HG03520 (cell line): ENCODE measurements around the gene FAM98C.

ENCODE experiments used
- ATAC-seq: cut with Tn5 transposase; IDR thresholded peaks from one replicate; pipeline ENCODE4 v1.9.1; 2021; ENCODE audit warnings: mild to moderate bottlenecking, moderate library complexity; ENCODE audit not compliant: unreplicated experiment

The FAM98C gene

DNA sequence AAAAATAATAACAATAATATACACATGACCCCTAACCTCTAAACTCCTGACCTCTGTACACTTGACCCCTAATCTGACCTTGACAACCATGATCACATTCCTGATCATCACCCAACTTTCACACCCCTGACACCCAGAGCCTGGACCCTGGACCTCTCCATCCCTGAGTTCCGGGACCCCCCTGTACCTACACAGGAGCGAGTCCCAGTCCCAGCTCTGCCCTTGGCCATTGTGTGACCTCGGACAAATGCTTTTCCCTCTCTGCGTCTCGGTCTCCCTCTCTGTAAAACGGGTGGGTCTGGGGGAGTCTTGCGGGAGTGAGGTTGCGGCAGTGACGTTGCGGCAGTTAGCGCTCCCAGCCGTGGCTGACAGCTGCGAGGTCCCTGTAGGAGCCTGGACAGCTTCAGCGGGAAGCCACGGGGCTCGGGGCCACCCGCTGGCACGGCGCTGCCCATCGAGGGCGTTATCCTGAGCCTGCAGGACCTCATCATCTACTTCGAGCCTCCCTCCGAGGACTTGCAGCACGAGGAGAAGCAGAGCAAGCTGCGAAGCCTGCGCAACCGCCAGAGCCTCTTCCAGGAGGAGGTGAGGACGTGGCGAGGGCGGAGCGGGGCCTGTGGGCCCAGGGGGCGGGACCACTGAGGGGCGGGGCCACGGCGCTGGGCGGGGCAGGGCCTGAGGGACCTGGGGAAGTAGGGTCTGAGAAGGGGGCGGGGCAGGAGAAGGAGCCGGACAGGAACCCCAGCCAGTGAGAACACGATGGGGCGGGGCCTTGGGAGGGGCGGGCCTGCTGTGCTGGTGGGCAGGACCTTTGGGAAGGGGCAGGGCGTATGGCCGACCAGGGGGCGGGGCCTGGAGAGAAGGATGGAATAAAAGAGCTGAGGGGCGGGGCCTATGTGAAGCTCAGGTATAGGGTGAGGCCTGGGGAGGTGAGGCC, 49.8 kb downstream of the FAM98C start:
- no peak for ATAC-seq

DNA sequence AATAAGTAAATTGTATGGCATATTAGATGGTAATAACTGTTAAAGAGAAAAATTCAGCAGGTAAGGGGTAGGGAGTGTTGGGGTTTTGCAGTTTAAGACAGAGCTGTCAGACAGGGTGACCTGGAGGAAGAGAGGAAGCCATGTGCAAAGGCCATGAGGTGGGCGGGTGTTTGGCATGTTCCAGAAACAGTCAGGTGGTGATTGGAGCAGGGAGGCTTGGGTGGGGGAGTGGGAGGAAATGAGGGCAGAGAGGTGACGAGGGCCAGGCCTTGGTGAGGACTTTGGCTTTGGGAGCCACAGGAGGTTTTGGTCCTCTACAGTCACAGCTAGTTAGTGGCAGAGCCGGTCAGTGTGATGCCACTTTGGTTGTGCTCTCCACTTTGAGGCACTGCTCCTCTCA, 50.7 kb downstream of the FAM98C start:
- no peak for ATAC-seq

GRCh38 chr19:38455031-38455430, 52.1 kb downstream of the FAM98C start:
- ATAC-seq: no peak

DNA sequence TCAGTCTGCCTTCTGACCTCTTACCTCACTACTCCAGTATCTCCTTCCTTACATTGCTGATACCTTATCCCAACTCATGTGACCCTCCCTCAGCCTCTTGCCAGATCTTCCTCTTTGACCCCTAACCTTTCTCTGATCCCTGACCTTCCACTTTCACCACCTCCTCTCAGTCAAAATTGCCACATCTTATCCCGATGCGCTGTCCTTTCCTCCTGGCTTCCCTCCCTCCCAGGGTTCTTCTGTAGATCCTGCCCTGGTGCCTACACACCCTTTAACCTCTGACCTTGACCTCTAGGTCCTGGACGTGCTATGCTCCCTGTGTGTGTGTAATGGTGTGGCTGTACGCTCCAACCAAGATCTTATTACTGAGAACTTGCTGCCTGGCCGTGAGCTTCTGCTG, 54.3 kb downstream of the FAM98C start:
- ATAC-seq: no peak

DNA sequence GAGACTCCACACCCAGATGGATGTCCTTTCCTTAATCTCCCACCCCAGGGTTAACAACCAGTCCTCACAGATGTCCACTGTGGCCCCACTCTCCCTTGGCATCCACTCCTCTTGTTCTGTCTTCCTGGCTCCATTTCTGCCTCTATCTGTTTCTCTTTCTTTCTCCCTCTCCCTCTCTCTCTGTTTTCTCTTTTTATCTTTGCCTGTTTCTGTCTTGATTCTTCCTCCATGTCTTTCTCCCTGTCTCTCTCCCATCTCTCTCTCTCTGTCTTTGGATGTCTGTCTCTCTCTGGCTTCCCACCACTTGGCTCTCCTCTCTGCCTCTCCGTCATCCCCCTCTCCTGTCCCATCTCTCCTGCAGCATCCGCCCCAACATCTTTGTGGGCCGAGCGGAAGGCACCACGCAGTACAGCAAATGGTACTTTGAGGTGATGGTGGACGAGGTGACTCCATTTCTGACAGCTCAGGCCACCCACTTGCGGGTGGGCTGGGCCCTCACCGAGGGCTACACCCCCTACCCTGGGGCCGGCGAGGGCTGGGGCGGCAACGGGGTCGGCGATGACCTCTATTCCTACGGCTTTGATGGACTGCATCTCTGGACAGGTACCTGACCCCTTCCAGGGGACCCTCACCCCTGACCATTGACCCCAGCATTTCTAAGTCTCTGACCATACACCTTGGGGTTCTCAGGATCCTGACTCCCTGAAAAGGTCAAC, 55.0 kb downstream of the FAM98C start:
- no peak for ATAC-seq
